ENCODE data around the gene RAP1GAP2. TPM values are rescaled to one million over a fixed set of nuclear protein-coding genes. Genes with fewer than 3 reads are reported as not detected.

RAP1GAP2 gene
- polyA plus RNA-seq, 1 of the 3 experiments (the other 2 are of a cell fraction): 22.0 TPM

DNA sequence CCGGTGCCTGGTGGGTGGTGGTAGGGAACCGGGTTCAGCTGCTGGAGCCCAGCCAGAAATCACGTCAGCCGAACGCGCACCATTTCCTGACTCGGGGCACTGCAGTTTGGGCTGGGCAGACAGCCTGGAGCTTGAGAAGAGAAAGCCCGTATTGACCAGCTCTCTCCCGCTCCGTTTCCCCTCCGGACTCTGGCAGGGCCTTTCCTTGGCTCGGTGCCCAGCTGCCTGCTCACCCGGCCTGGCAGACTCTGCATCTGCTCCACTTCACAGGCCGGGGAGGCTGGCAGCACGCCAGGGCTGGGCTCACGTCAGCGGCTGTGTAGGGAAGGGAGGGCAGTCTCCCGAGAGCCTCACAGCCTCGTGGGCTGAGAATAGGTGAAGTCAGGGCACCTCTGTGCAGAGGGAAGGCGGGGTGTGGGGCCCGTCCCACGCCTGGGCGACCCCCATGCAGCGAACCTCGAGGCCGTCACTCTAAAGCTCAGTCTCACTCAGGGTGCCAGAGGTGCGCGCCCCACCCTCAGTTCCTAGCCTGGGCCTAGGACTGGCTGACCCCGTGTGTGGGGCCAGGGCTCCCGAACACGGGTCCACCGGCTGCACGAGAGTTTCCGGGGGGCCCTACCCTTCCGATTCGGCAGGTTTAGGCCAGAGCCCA, 208.0 kb downstream of the RAP1GAP2 start (continued):
- TF ChIP-seq, protein P1, sequence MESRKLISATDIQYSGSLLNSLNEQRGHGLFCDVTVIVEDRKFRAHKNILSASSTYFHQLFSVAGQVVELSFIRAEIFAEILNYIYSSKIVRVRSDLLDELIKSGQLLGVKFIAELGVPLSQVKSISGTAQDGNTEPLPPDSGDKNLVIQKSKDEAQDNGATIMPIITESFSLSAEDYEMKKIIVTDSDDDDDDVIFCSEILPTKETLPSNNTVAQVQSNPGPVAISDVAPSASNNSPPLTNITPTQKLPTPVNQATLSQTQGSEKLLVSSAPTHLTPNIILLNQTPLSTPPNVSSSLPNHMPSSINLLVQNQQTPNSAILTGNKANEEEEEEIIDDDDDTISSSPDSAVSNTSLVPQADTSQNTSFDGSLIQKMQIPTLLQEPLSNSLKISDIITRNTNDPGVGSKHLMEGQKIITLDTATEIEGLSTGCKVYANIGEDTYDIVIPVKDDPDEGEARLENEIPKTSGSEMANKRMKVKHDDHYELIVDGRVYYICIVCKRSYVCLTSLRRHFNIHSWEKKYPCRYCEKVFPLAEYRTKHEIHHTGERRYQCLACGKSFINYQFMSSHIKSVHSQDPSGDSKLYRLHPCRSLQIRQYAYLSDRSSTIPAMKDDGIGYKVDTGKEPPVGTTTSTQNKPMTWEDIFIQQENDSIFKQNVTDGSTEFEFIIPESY (IDR thresholded peaks at IDR 0.05; ENCODE audit: borderline replicate concordance, low read depth): 0 out of 2 replicates have a peak, but pooled peaks have one; percentile 69
- peak; percentile 77 for TF ChIP-seq CHD2 (IDR thresholded peaks at IDR 0.05; ENCODE audit: low read length, partially characterized antibody)
- peak; percentile 93 for TF ChIP-seq RXRA (IDR thresholded peaks at IDR 0.05; ENCODE audit: borderline replicate concordance, low read depth)
- TF ChIP-seq NRF1 (IDR thresholded peaks at IDR 0.05; ENCODE audit: low read depth, low read length): no peak
- TF ChIP-seq ELF1 (IDR thresholded peaks at IDR 0.05): peak; percentile 62; the same call in 1 of the 2 replicates
- TF ChIP-seq TEAD4 (IDR thresholded peaks at IDR 0.05; ENCODE audit: borderline replicate concordance, insufficient read depth): peak; percentile 86
- TF ChIP-seq, protein P2, sequence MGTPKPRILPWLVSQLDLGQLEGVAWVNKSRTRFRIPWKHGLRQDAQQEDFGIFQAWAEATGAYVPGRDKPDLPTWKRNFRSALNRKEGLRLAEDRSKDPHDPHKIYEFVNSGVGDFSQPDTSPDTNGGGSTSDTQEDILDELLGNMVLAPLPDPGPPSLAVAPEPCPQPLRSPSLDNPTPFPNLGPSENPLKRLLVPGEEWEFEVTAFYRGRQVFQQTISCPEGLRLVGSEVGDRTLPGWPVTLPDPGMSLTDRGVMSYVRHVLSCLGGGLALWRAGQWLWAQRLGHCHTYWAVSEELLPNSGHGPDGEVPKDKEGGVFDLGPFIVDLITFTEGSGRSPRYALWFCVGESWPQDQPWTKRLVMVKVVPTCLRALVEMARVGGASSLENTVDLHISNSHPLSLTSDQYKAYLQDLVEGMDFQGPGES (IDR thresholded peaks at IDR 0.05; ENCODE audit: low read depth, low read length): no peak
- TF ChIP-seq RCOR1 (IDR thresholded peaks at IDR 0.05; ENCODE audit: low read length): peak; percentile 61; the same call in 1 of the 2 replicates
- peak; percentile 82 to 93 for TF ChIP-seq EP300 (IDR thresholded peaks at IDR 0.05; ENCODE audit: borderline replicate concordance in 1 of 2, low read depth in 1 of 2, low read length in 1 of 2)
- peak; percentile 100 for TF ChIP-seq NFIC (IDR thresholded peaks at IDR 0.05; ENCODE audit: borderline replicate concordance)

DNA sequence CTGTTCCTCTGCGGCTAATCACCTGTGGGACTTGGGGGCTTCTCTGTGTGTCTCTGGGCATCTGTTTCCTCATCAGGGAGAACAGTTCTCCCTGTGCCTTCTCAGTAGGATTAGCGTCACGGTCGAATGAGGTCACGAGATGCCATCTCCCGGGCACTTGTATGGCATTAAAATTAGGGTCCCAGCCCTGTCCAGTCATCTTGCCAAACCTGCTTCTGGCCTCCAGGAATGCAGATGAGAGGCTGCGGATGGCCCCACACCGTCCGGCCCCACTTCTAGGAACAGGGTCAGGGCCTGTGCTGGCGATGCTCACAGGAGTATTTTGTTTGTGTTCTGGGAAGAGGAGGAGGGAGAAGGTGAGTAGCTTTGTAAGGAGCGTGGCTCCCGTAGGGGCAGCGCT, 208.7 kb downstream of the RAP1GAP2 start:
- WGBS (ENCODE audit: low lambda C conversion rate): 84% methylated on average over 8 of the region's 13 CpGs
- POLR2A ChIA-PET: interaction anchor here (0.6 to 2.5 kb wide), 10 partner anchors 22 to 1359 kb away, joined by 3 to 15 read pairs (median 6); no protein-coding TSS in a partner anchor

More for the DNA sequence above, 208.7 kb downstream of the RAP1GAP2 start:
- no peak for TF ChIP-seq GATA2 (CRISPR knock-in tag; IDR thresholded peaks at IDR 0.05)
- 0 out of 4 replicates have a peak, but pooled peaks of 1 of the 2 experiments have one; percentile 13 for TF ChIP-seq EP300 (IDR thresholded peaks at IDR 0.05; ENCODE audit: borderline replicate concordance in 1 of 2, low read depth in 1 of 2, low read length in 1 of 2)
- TF ChIP-seq RAD21 (IDR thresholded peaks at IDR 0.05; ENCODE audit: low read length): peak; percentile 12; the same call in 1 of the 2 replicates
- TF ChIP-seq, protein P2 (IDR thresholded peaks at IDR 0.05; ENCODE audit: low read depth, low read length): no peak
- TF ChIP-seq GABPA (IDR thresholded peaks at IDR 0.05; ENCODE audit: low read depth): no peak
- TF ChIP-seq FOXJ3 (CRISPR knock-in tag; IDR thresholded peaks at IDR 0.05): no peak
- no peak for TF ChIP-seq MXI1 (IDR thresholded peaks at IDR 0.05; ENCODE audit: low read depth, low read length)
- TF ChIP-seq, protein P3, sequence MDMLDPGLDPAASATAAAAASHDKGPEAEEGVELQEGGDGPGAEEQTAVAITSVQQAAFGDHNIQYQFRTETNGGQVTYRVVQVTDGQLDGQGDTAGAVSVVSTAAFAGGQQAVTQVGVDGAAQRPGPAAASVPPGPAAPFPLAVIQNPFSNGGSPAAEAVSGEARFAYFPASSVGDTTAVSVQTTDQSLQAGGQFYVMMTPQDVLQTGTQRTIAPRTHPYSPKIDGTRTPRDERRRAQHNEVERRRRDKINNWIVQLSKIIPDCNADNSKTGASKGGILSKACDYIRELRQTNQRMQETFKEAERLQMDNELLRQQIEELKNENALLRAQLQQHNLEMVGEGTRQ (IDR thresholded peaks at IDR 0.05; ENCODE audit: borderline replicate concordance, low read depth, low read length): no peak
- Histone ChIP-seq H3K9ac (peak overlapping the region; percentile 73), H3K27ac (ENCODE audit: low read depth in 2 of 2, low read length in 1 of 2) (peak overlapping the region; percentile 88 to 96), H3K79me2 (ENCODE audit: insufficient read depth) (peaks cover 8% of the 10 kb centered on the region; the same call in 1 of the 2 replicates), H4K20me1 (ENCODE audit: insufficient read depth) (no peaks in the 10 kb centered on the region), H3K27me3 (ENCODE audit: insufficient read depth) (no peaks in the 10 kb centered on the region), H3K36me3 (replicated peaks in 1 of 2; ENCODE audit: control insufficient read depth in 1 of 2, insufficient read depth in 2 of 2, low read length in 1 of 2) (peaks cover 0 to 12% of the 10 kb centered on the region in 2 experiments), H3K9me3 (no peaks in the 10 kb centered on the region), H3K4me2 (peak overlapping the region; percentile 72; the same call in 1 of the 2 replicates), H3K4me3 (ENCODE audit: low read depth in 2 of 2, low read length in 1 of 2) (no peak overlapping the region), H3F3A (replicated peaks; ENCODE audit: insufficient read depth) (peaks cover 10% of the 10 kb centered on the region), H2AFZ (ENCODE audit: low read depth) (no peak overlapping the region), H3K4me1 (ENCODE audit: control insufficient read depth in 1 of 2, insufficient read depth in 2 of 2, low read depth in 1 of 2, low read length in 1 of 2) (peaks cover 30 to 42% of the 10 kb centered on the region in 2 experiments), H3K9me2 (no peaks in the 10 kb centered on the region)
- DNase-seq: peak; percentile 62
- CTCF ChIA-PET: interaction anchor here (0.6 to 15.8 kb wide), 7 partner anchors 8 to 219 kb away, joined by 3 to 238 read pairs (median 4); no protein-coding TSS in a partner anchor

Measured in SK-N-SH (cell line).